ENCODE measurements around the gene BRAF. TPM values are rescaled to one million over a fixed set of nuclear protein-coding genes. Genes with fewer than 3 reads are reported as not detected.

BRAF gene
- total RNA-seq, 4 donors from 2014 or later = 36.5 to 59.6 (median 45.4) TPM

GRCh38 chr7:140881507-140882228, 43.1 kb downstream of the BRAF start:
- DNase-seq (ENCODE audit: low spot score in 2 of 2) = no peak
- intact Hi-C loops (cut with DNase I; ENCODE audit: low total_unique reads) = no loop called here
- no peak for TF ChIP-seq CTCF (IDR thresholded peaks at IDR 0.05)
- no peak for TF ChIP-seq POLR2A (IDR thresholded peaks at IDR 0.05)
- H3K4me3 ChIP-seq (ENCODE audit: low read depth, poor library complexity, severe bottlenecking) = no peak overlapping the region
- 74 to 79% methylated on average over 3 of the region's 3 CpGs for WGBS, 2 donors

GRCh38 chr7:140877249-140877524, 47.5 kb downstream of the BRAF start:
- no peak for TF ChIP-seq CTCF (IDR thresholded peaks at IDR 0.05)
- TF ChIP-seq POLR2A (IDR thresholded peaks at IDR 0.05) = no peak
- no peak for DNase-seq (ENCODE audit: low spot score in 2 of 2)
- intact Hi-C loops (cut with DNase I; ENCODE audit: low total_unique reads) = no loop called here
- no peak overlapping the region for H3K4me3 ChIP-seq (ENCODE audit: low read depth, poor library complexity, severe bottlenecking)
- 91 to 100% methylated on average over 1 of the region's 1 CpG for WGBS, 2 donors

GRCh38 chr7:140876519-140877248, 48.0 kb downstream of the BRAF start:
- intact Hi-C loops (cut with DNase I; ENCODE audit: low total_unique reads) = no loop called here
- TF ChIP-seq POLR2A (IDR thresholded peaks at IDR 0.05) (no peak), CTCF (IDR thresholded peaks at IDR 0.05) (no peak)
- 47 to 48% methylated on average over 2 of the region's 2 CpGs for WGBS, 2 donors
- DNase-seq (ENCODE audit: low spot score in 2 of 2) = no peak
- no peak overlapping the region for H3K4me3 ChIP-seq (ENCODE audit: low read depth, poor library complexity, severe bottlenecking)

- TF ChIP-seq POLR2A (IDR thresholded peaks at IDR 0.05) = no peak
- TF ChIP-seq CTCF (IDR thresholded peaks at IDR 0.05) = no peak
- no peak for DNase-seq (ENCODE audit: low spot score in 2 of 2)
- 80 to 97% methylated on average over 4 of the region's 4 CpGs for WGBS, 2 donors
- no peak overlapping the region for H3K4me3 ChIP-seq (ENCODE audit: low read depth, poor library complexity, severe bottlenecking)
- intact Hi-C loops (cut with DNase I; ENCODE audit: low total_unique reads) = no loop called here
Observed at GRCh38 chr7:140873434-140873833, 51.3 kb downstream of the BRAF start.

GRCh38 chr7:140870003-140870402, 54.7 kb downstream of the BRAF start:
- DNase-seq (ENCODE audit: low spot score in 2 of 2) = no peak
- 62 to 67% methylated on average over 1 of the region's 1 CpG for WGBS, 2 donors
- TF ChIP-seq POLR2A (IDR thresholded peaks at IDR 0.05) (no peak), CTCF (IDR thresholded peaks at IDR 0.05) (no peak)
- intact Hi-C loops (cut with DNase I; ENCODE audit: low total_unique reads) = no loop called here
- no peak overlapping the region for H3K4me3 ChIP-seq (ENCODE audit: low read depth, poor library complexity, severe bottlenecking)

Data from lower leg skin (tissue), 4 donors.